ENCODE measurements around the gene NDUFS8. TPM values are rescaled to one million over a fixed set of nuclear protein-coding genes. Genes with fewer than 3 reads are reported as not detected.

NDUFS8 gene
- total RNA-seq, 1 donor from 2014 or later: 125 TPM

GRCh38 chr11:68051191-68052136 is 21.0 kb downstream of the NDUFS8 start:
- Mint-ChIP-seq H3K36me3 (ENCODE audit: insufficient read depth) (peaks cover 6% of the 10 kb centered on the region), H3K27ac (no peak overlapping the region), H3K9me3 (ENCODE audit: low read depth) (no peaks in the 10 kb centered on the region), H3K27me3 (no peaks in the 10 kb centered on the region), H3K4me3 (ENCODE audit: low read depth) (no peak overlapping the region), H3K4me1 (ENCODE audit: low read depth) (no peaks in the 10 kb centered on the region)
- no peak for DNase-seq (ENCODE audit: low spot score, unreplicated experiment)
- TF ChIP-seq CTCF (IDR thresholded peaks at IDR 0.05; ENCODE audit: unreplicated experiment): no peak

- Mint-ChIP-seq H3K36me3 (ENCODE audit: insufficient read depth) (peaks cover 10% of the 10 kb centered on the region), H3K4me3 (ENCODE audit: low read depth) (no peak overlapping the region), H3K27ac (no peak overlapping the region), H3K27me3 (no peaks in the 10 kb centered on the region), H3K9me3 (ENCODE audit: low read depth) (no peaks in the 10 kb centered on the region), H3K4me1 (ENCODE audit: low read depth) (no peaks in the 10 kb centered on the region)
- no peak for DNase-seq (ENCODE audit: low spot score, unreplicated experiment)
- no peak for TF ChIP-seq CTCF (IDR thresholded peaks at IDR 0.05; ENCODE audit: unreplicated experiment)
These were observed 21.8 kb downstream of the NDUFS8 start for GRCh38 chr11:68052137-68052873.

- H3K36me3 Mint-ChIP-seq (ENCODE audit: insufficient read depth): peaks cover 15% of the 10 kb centered on the region
- H3K9me3 Mint-ChIP-seq (ENCODE audit: low read depth): no peaks in the 10 kb centered on the region
- no peak overlapping the region for H3K27ac Mint-ChIP-seq
- no peaks in the 10 kb centered on the region for H3K27me3 Mint-ChIP-seq
- no peaks in the 10 kb centered on the region for H3K4me1 Mint-ChIP-seq (ENCODE audit: low read depth)
- no peak for TF ChIP-seq CTCF (IDR thresholded peaks at IDR 0.05; ENCODE audit: unreplicated experiment)
- H3K4me3 Mint-ChIP-seq (ENCODE audit: low read depth): no peak overlapping the region
- DNase-seq (ENCODE audit: low spot score, unreplicated experiment): no peak
These were observed 22.6 kb downstream of the NDUFS8 start for GRCh38 chr11:68053117-68053516.

- Mint-ChIP-seq H3K4me3 (ENCODE audit: low read depth) (no peak overlapping the region), H3K36me3 (ENCODE audit: insufficient read depth) (peaks cover 23% of the 10 kb centered on the region), H3K27ac (no peak overlapping the region), H3K27me3 (no peaks in the 10 kb centered on the region), H3K9me3 (ENCODE audit: low read depth) (no peaks in the 10 kb centered on the region), H3K4me1 (ENCODE audit: low read depth) (no peaks in the 10 kb centered on the region)
- no peak for TF ChIP-seq CTCF (IDR thresholded peaks at IDR 0.05; ENCODE audit: unreplicated experiment)
- DNase-seq (ENCODE audit: low spot score, unreplicated experiment): no peak
These were observed 23.7 kb downstream of the NDUFS8 start for GRCh38 chr11:68053981-68054812.

Measured in progenitor cell of endocrine pancreas (in vitro differentiated cells).